Measurements from ENCODE around the gene GPR132. TPM values are rescaled to one million over a fixed set of nuclear protein-coding genes. Genes with fewer than 3 reads are reported as not detected.

GPR132 gene
- total and polyA plus RNA-seq, 2 of the 13 experiments (the other 11 are each of a cell fraction or from before 2014, with no cell fraction given), result not detected

GRCh38 chr14:105021656-105022275, 43.5 kb downstream of the GPR132 start (continued):
- TF ChIP-seq KLF13 (CRISPR knock-in tag; IDR thresholded peaks at IDR 0.05) (no peak), KDM5A (IDR thresholded peaks at IDR 0.05; ENCODE audit: borderline replicate concordance, low read length) (no peak; the same call in 1 of the 2 replicates), ZNF546 (CRISPR knock-in tag; conservative IDR thresholded peaks at IDR 0.05) (no peak), ZNF232 (CRISPR knock-in tag; IDR thresholded peaks at IDR 0.05; ENCODE audit: borderline replicate concordance) (no peak), NFIC (IDR thresholded peaks at IDR 0.05; ENCODE audit: low read length) (peak; percentile 26; the same call in 1 of the 2 replicates), TFDP1 (CRISPR knock-in tag; IDR thresholded peaks at IDR 0.05; ENCODE audit: borderline replicate concordance) (no peak), ELF1 (CRISPR knock-in tag; IDR thresholded peaks at IDR 0.05) (no peak), MLXIP (CRISPR knock-in tag; IDR thresholded peaks at IDR 0.05; ENCODE audit: borderline replicate concordance) (no peak), EP300 (IDR thresholded peaks at IDR 0.05; ENCODE audit: low read depth in 2 of 2, low read length in 2 of 2) (no peak), EP300 (CRISPR knock-in tag; IDR thresholded peaks at IDR 0.05; ENCODE audit: borderline replicate concordance) (no peak), NFATC3 (CRISPR knock-in tag; IDR thresholded peaks at IDR 0.05) (no peak), PAXIP1 (CRISPR knock-in tag; conservative IDR thresholded peaks at IDR 0.05) (peak; percentile 47; the same call in 1 of the 2 replicates), WIZ (CRISPR knock-in tag; IDR thresholded peaks at IDR 0.05) (no peak), SUZ12 (IDR thresholded peaks at IDR 0.05; ENCODE audit: low read depth, low read length) (no peak), ATF5 (CRISPR knock-in tag; IDR thresholded peaks at IDR 0.05; ENCODE audit: low read depth) (no peak), ZNF615 (CRISPR knock-in tag; IDR thresholded peaks at IDR 0.05; ENCODE audit: borderline replicate concordance) (0 out of 2 replicates have a peak, but pooled peaks have one; percentile 53), ZNF350 (CRISPR knock-in tag; IDR thresholded peaks at IDR 0.05; ENCODE audit: borderline replicate concordance, low read depth) (peak; percentile 56; the same call in 1 of the 2 replicates), NFE2 (CRISPR knock-in tag; IDR thresholded peaks at IDR 0.05) (no peak), PCBP2 (optimal IDR thresholded peaks at IDR 0.05; ENCODE audit: low read depth, low read length, poor library complexity, severe bottlenecking) (no peak), TFAP4 (IDR thresholded peaks at IDR 0.05; ENCODE audit: borderline replicate concordance, low read depth) (no peak; the same call in 1 of the 2 replicates), ZMYM4 (CRISPR knock-in tag; IDR thresholded peaks at IDR 0.05) (no peak)

All from HepG2 (cell line).